ENCODE measurements around the gene RMI1.
"Not testable (repeated sequence)": the region's sequence is repeated elsewhere in the genome, so short reads cannot be mapped to it uniquely, and the experiment has no call there.

RMI1 gene

GRCh38 chr9:83980395-83981125 lies at the start of gene RMI1:
RMI1 (plus strand) TSS chr9:83980805; CDS start chr9:84000987, 20,182 bp downstream.
- peak; percentile 99 for DNase-seq

- no peak for DNase-seq
Observed at GRCh38 chr9:83930881-83931280, 49.7 kb upstream of the RMI1 start.

- no peak for DNase-seq
Observed at GRCh38 chr9:83932011-83932410, 48.6 kb upstream of the RMI1 start.

- no peak for DNase-seq
Observed at GRCh38 chr9:83932851-83933250, 47.8 kb upstream of the RMI1 start.

- DNase-seq: peak; percentile 41
Observed at GRCh38 chr9:83933790-83934189, 46.8 kb upstream of the RMI1 start.

- DNase-seq: peak; percentile 61
Observed at GRCh38 chr9:83934569-83935275, 45.9 kb upstream of the RMI1 start.

GRCh38 chr9:83935276-83935935 lies 45.2 kb upstream of the RMI1 start:
- DNase-seq: peak; percentile 81

- DNase-seq: no peak
Observed at GRCh38 chr9:83936523-83936922, 44.1 kb upstream of the RMI1 start.

GRCh38 chr9:83937861-83938455 lies 42.6 kb upstream of the RMI1 start:
- DNase-seq: peak; percentile 67

- DNase-seq: no peak
Observed at GRCh38 chr9:83940590-83941303, 39.9 kb upstream of the RMI1 start.

- DNase-seq: not testable (repeated sequence)
Observed at GRCh38 chr9:83948096-83948495, 32.5 kb upstream of the RMI1 start.

GRCh38 chr9:83956086-83956435 lies 24.5 kb upstream of the RMI1 start:
- no peak for DNase-seq

- peak; percentile 70 for DNase-seq
Observed at GRCh38 chr9:83956436-83957247, 24.0 kb upstream of the RMI1 start.

- DNase-seq: no peak
Observed at GRCh38 chr9:83957248-83957513, 23.4 kb upstream of the RMI1 start.

- DNase-seq: peak; percentile 75
Observed at GRCh38 chr9:83959061-83959460, 21.5 kb upstream of the RMI1 start.

GRCh38 chr9:83960991-83961390 lies 19.6 kb upstream of the RMI1 start:
- no peak for DNase-seq

- DNase-seq: peak; percentile 58
Observed at GRCh38 chr9:83962165-83962564, 18.4 kb upstream of the RMI1 start.

GRCh38 chr9:83964973-83965349 lies 15.6 kb upstream of the RMI1 start:
- DNase-seq: no peak

GRCh38 chr9:83965350-83966208 lies 15.0 kb upstream of the RMI1 start:
- no peak for DNase-seq

- DNase-seq: no peak
Observed at GRCh38 chr9:83966209-83966582, 14.4 kb upstream of the RMI1 start.

GRCh38 chr9:83967073-83967472 lies 13.5 kb upstream of the RMI1 start:
- no peak for DNase-seq
